Lung (tissue), 12 donors: ENCODE results near the gene PTP4A1. TPM values are rescaled to one million over a fixed set of nuclear protein-coding genes. Genes with fewer than 3 reads are reported as not detected.
A peak's percentile ranks its signal among the peaks of the same experiment; 100 is the strongest.

Experiments used
- ATAC-seq: fragments of 200-7000 bp; cut with Tn5 transposase; one replicate; pipeline ENCODE4 v1.9.1; 2020; ENCODE audit warnings: moderate number of reproducible peaks; ENCODE audit not compliant: insufficient read depth, low FRiP score
- DNase-seq, 3 donors: peaks; one replicate each; pipeline ENCODE4 v3.0.0-alpha.2; 2013 to 2017
- H3K27ac ChIP-seq, 2 donors: one replicate each; pipeline ENCODE4 v1.5.1; 2013; ENCODE audit warnings: mild to moderate bottlenecking in 2 of 2, moderate library complexity in 2 of 2, control low read depth in 1 of 2, inconsistent platforms in 1 of 2, low read depth in 1 of 2, low read length in 1 of 2
- H3K27me3 ChIP-seq, 3 donors: one replicate each; pipeline ENCODE4 v1.5.1; 2013; ENCODE audit warnings: low read length in 2 of 3; ENCODE audit not compliant: control insufficient read depth in 3 of 3, insufficient read depth in 3 of 3
- H3K36me3 ChIP-seq, 4 donors: one replicate each; pipeline ENCODE4 v1.5.1; 2013; ENCODE audit warnings: low read length in 4 of 4, mild to moderate bottlenecking in 1 of 4, moderate library complexity in 1 of 4; ENCODE audit not compliant: control insufficient read depth in 4 of 4, insufficient read depth in 4 of 4
- H3K4me1 ChIP-seq, 5 donors: one replicate each; pipeline ENCODE4 v1.5.1; 2013; ENCODE audit warnings: low read length in 5 of 5, mild to moderate bottlenecking in 2 of 5, moderate library complexity in 1 of 5; ENCODE audit not compliant: control insufficient read depth in 5 of 5, insufficient read depth in 5 of 5
- H3K4me3 ChIP-seq: one replicate; pipeline ENCODE4 v1.5.1; 2013; ENCODE audit warnings: mild to moderate bottlenecking, control low read depth, moderate library complexity
- H3K9ac ChIP-seq, 2 donors: one replicate each; pipeline ENCODE4 v1.5.1; 2013; ENCODE audit warnings: low read length in 2 of 2, control low read depth in 1 of 2; ENCODE audit not compliant: insufficient read depth in 1 of 2
- H3K9me3 ChIP-seq, 4 donors: one replicate each; pipeline ENCODE4 v1.5.1; 2013; ENCODE audit warnings: low read length in 3 of 4, mild to moderate bottlenecking in 1 of 4, moderate library complexity in 1 of 4; ENCODE audit not compliant: control insufficient read depth in 4 of 4, insufficient read depth in 3 of 4
- WGBS, 2 donors: extraction: QIAGEN DNeasy Blood & Tissue Kit; methylation state at CpG; one replicate each; pipeline ENCODE4 v1.1.7; 2013; 5-methylcytosine and 5-hydroxymethylcytosine counted together
- polyA plus RNA-seq, 2 donors: library from polyadenylated mRNA; stranded (reverse); fragments of 200-250 nt; gene quantifications; one replicate each; pipeline ENCODE4 v1.2.1, GENCODE V29; 2013
- total RNA-seq, 2 donors: library from RNA; depleted of rRNA in 1 of 2; stranded (reverse); fragments of >200 nt in 1 of 2; gene quantifications; one replicate each; pipeline ENCODE4 v1.2.1, GENCODE V29; 2014 to 2021
- TF ChIP-seq, protein P1 (sequence below): IDR thresholded peaks from 2 replicates; pipeline ENCODE4 v1.5.1; 2012; ENCODE audit warnings: mild to moderate bottlenecking; ENCODE audit errors: control extremely low read depth, extremely low read depth
- donor health status: control.
- donor health status: control.
- donor health status: Bipolar disorder and iron deficiency.
- donor health status: healthy.
- donor health status: DM: yes; HTN: yes; CAD: no.

PTP4A1 gene
- total and polyA plus RNA-seq, 4 donors = 30.4 to 359 (median 50.2) TPM

DNA sequence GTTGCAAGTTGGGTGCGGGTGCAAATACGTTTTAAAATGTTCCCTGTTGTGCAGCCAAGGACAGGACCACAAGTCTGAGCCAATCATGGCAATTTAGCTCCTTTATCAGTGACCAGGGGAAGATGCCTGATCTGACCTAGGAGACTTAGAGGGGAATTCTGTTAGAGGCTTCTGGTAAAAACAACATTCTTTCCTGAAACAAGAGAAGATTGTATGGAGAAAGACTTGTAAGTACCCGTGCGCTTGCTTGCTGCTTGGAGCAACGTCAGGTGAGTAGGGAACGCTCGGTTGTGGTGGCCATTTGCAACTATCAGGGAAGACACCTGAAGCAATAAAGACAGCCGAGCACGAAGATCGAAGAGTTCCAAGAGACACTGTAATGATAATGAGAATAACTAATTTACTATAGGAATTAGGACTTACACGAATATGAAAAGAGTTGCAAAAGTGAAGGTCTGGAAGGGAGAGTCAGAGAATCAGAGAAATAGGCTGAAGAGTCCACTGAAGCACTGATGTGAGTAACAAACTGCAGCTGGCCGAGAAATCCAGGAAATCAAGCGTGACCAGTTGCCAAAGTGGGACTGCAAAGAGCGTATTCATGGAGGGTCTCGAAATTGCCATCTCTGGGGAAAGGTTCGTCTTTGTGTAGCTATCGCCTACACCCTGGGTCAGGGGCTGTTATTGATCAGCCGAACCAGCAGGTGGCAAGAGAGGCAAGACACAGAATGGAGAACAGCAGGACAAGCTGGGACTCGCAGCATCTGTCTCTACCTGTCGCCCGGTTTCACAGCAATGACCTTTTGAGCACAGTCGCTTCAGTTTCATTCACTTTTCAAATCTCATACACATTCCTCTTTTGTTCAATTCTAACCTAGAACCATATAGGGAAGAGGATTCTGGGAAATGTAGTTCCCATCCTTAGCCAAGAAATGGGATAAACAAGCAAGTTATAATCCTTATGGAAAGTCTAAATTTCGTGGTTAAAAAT is 26.1 kb downstream of the PTP4A1 start:
- DNase-seq = peak; percentile 76 to 84 (median 83)
- Histone ChIP-seq H3K4me1 (no peaks in the 10 kb centered on the region), H3K4me3 (peak overlapping the region; percentile 2), H3K27ac (no peak overlapping the region), H3K9ac (peak overlapping the region in 1 of 2 donors; percentile 83), H3K27me3 (no peaks in the 10 kb centered on the region), H3K36me3 (no peaks in the 10 kb centered on the region), H3K9me3 (no peaks in the 10 kb centered on the region)
- 3 to 7% methylated on average over 23 of the region's 23 CpGs for WGBS, 2 donors
- TF ChIP-seq, protein P1, sequence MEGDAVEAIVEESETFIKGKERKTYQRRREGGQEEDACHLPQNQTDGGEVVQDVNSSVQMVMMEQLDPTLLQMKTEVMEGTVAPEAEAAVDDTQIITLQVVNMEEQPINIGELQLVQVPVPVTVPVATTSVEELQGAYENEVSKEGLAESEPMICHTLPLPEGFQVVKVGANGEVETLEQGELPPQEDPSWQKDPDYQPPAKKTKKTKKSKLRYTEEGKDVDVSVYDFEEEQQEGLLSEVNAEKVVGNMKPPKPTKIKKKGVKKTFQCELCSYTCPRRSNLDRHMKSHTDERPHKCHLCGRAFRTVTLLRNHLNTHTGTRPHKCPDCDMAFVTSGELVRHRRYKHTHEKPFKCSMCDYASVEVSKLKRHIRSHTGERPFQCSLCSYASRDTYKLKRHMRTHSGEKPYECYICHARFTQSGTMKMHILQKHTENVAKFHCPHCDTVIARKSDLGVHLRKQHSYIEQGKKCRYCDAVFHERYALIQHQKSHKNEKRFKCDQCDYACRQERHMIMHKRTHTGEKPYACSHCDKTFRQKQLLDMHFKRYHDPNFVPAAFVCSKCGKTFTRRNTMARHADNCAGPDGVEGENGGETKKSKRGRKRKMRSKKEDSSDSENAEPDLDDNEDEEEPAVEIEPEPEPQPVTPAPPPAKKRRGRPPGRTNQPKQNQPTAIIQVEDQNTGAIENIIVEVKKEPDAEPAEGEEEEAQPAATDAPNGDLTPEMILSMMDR = peak; percentile 78
- peak; percentile 91 for ATAC-seq

DNA sequence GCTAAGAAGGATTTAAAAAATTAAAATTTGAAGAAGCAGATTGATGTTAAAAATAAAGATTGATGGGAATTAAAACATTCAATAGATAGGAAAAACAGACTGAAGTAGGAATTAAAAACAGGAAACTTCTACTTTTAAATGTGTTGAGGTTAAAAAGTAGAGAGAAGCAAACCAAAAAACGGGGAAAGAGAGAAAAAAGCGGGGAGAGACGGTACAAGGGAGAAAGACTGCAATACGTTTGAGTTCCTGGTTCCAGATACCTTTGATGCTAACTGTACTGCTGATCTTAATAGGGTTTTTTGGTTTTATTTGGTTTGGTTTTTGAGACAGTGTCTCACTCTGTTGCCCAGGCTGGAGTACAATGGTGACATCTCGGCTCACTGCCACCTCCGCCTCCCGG is 27.0 kb downstream of the PTP4A1 start:
- TF ChIP-seq, protein P1 = no peak
- no peaks in the 10 kb centered on the region for H3K4me1 ChIP-seq
- no peaks in the 10 kb centered on the region for H3K9me3 ChIP-seq
- H3K27me3 ChIP-seq = no peaks in the 10 kb centered on the region
- 88 to 90% methylated on average over 7 of the region's 7 CpGs for WGBS, 2 donors
- H3K27ac ChIP-seq = no peak overlapping the region
- ATAC-seq (no peak), DNase-seq (no peak)
- H3K36me3 ChIP-seq = no peaks in the 10 kb centered on the region
- H3K9ac ChIP-seq = no peak overlapping the region
- H3K4me3 ChIP-seq = no peak overlapping the region

DNA sequence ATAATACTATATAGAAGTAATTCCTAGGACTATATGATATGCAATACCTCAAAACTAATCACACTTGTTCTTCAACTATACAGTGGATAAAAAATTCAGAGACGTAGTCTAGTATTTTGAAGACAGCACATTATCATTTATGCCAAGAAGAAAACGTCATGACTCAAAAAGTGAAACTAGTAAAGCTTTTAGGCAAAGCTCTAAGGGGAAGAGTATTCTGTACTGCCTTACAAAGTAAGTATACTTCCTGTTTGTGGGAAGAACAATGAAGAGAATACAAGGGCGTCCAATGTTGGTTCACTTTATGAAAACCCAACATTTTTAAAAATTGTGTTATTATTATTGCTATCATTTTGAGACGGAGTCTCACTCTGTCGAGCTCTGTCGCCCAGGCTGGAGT is 27.9 kb downstream of the PTP4A1 start:
- H3K27me3 ChIP-seq = no peaks in the 10 kb centered on the region
- H3K9me3 ChIP-seq = no peaks in the 10 kb centered on the region
- ATAC-seq (no peak), DNase-seq (no peak)
- no peaks in the 10 kb centered on the region for H3K36me3 ChIP-seq
- no peak overlapping the region for H3K9ac ChIP-seq
- TF ChIP-seq, protein P1 = no peak
- H3K4me3 ChIP-seq = no peak overlapping the region
- 74 to 75% methylated on average over 6 of the region's 6 CpGs for WGBS, 2 donors
- H3K27ac ChIP-seq = no peak overlapping the region
- no peaks in the 10 kb centered on the region for H3K4me1 ChIP-seq
